ENCODE data around the gene CLTB. TPM values are rescaled to one million over a fixed set of nuclear protein-coding genes. Genes with fewer than 3 reads are reported as not detected.

The CLTB gene
- total RNA-seq, 1 donor from 2014 or later = 189 TPM

GRCh38 chr5:176361437-176362232 is 54.7 kb downstream of the CLTB start, which contains the start of gene KIAA1191:
Gene KIAA1191 (minus strand): TSS chr5:176361764. CDS start chr5:176359508, 2,256 bp downstream.
- intact Hi-C loops (cut with DNase I) = loop anchor here (1.0 to 5.0 kb wide), 4 partner anchors 27 to 181 kb away; partner anchors contain the start of genes CLTB, FAF2, HIGD2A and NOP16
- TF ChIP-seq CTCF (IDR thresholded peaks at IDR 0.05) = peak in 1 of 3 experiments; percentile 29
- no peaks in the 10 kb centered on the region for H3K27me3 ChIP-seq
- DNase-seq (ENCODE audit: low spot score in 2 of 2) = peak; percentile 83 to 97
- peak within 1 kb of the TSS; percentile 70 to 78 for H3K27ac ChIP-seq
- peak within 1 kb of the TSS; percentile 97 to 99 for H3K4me3 ChIP-seq
- no peaks in the 10 kb centered on the region for H3K9me3 ChIP-seq
- peaks cover 0 to 16% of the 10 kb centered on the region in 2 donors for H3K4me1 ChIP-seq
- peaks cover 0 to 24% of the 10 kb centered on the region in 2 donors for H3K36me3 ChIP-seq

GRCh38 chr5:176360894-176361436 is 55.4 kb downstream of the CLTB start:
- H3K4me3 ChIP-seq = peak overlapping the region; percentile 97 to 99
- H3K27me3 ChIP-seq = no peaks in the 10 kb centered on the region
- peak overlapping the region; percentile 70 to 78 for H3K27ac ChIP-seq
- no peaks in the 10 kb centered on the region for H3K9me3 ChIP-seq
- TF ChIP-seq CTCF (IDR thresholded peaks at IDR 0.05) = no peak
- H3K4me1 ChIP-seq = peaks cover 0 to 14% of the 10 kb centered on the region in 2 donors
- intact Hi-C loops (cut with DNase I) = loop anchor here (1.0 to 5.0 kb wide), 4 partner anchors 27 to 181 kb away; partner anchors contain the start of genes CLTB, FAF2, HIGD2A and NOP16
- peak in 1 of 2 donors; percentile 66 for DNase-seq (ENCODE audit: low spot score in 2 of 2)
- H3K36me3 ChIP-seq = peaks cover 2 to 24% of the 10 kb centered on the region in 2 donors

GRCh38 chr5:176359658-176360057 is 56.7 kb downstream of the CLTB start:
- intact Hi-C loops (cut with DNase I) = loop anchor here (5.0 kb wide), 2 partner anchors 58 to 183 kb away; partner anchors contain the start of gene CLTB
- peaks cover 0 to 9% of the 10 kb centered on the region in 2 donors for H3K4me1 ChIP-seq
- H3K27me3 ChIP-seq = no peaks in the 10 kb centered on the region
- DNase-seq (ENCODE audit: low spot score in 2 of 2) = no peak
- H3K4me3 ChIP-seq = no peak overlapping the region
- H3K27ac ChIP-seq = no peak overlapping the region
- no peaks in the 10 kb centered on the region for H3K9me3 ChIP-seq
- H3K36me3 ChIP-seq = peaks cover 9 to 36% of the 10 kb centered on the region in 2 donors
- no peak for TF ChIP-seq CTCF (IDR thresholded peaks at IDR 0.05)

- Histone ChIP-seq H3K27me3 (no peaks in the 10 kb centered on the region), H3K4me3 (no peak overlapping the region), H3K4me1 (peaks cover 0 to 8% of the 10 kb centered on the region in 2 donors), H3K9me3 (no peaks in the 10 kb centered on the region), H3K27ac (no peak overlapping the region), H3K36me3 (peaks cover 33 to 69% of the 10 kb centered on the region in 2 donors)
- intact Hi-C loops (cut with DNase I) = no loop called here
- TF ChIP-seq CTCF (IDR thresholded peaks at IDR 0.05) = no peak
- no peak for DNase-seq (ENCODE audit: low spot score in 2 of 2)
Observed at GRCh38 chr5:176356179-176356566, 60.2 kb downstream of the CLTB start.

GRCh38 chr5:176355400-176356178 is 60.8 kb downstream of the CLTB start:
- DNase-seq (ENCODE audit: low spot score in 2 of 2) = no peak
- no peak overlapping the region for H3K4me3 ChIP-seq
- H3K4me1 ChIP-seq = peaks cover 0 to 7% of the 10 kb centered on the region in 2 donors
- no peak for TF ChIP-seq CTCF (IDR thresholded peaks at IDR 0.05)
- H3K9me3 ChIP-seq = no peaks in the 10 kb centered on the region
- H3K36me3 ChIP-seq = peaks cover 36 to 75% of the 10 kb centered on the region in 2 donors
- intact Hi-C loops (cut with DNase I) = no loop called here
- no peaks in the 10 kb centered on the region for H3K27me3 ChIP-seq
- no peak overlapping the region for H3K27ac ChIP-seq

All from ascending aorta (tissue), 2 donors.